NOMO-1 treated with dmso at 0.1 percent for 144 hours (cell line): ENCODE results near the gene AMTN.

Experiments
- DNase-seq: peaks from one replicate; lab custom pipeline; 2025; ENCODE audit not compliant: unreplicated experiment; lab: John Stamatoyannopoulos, UW

Gene AMTN

DNA sequence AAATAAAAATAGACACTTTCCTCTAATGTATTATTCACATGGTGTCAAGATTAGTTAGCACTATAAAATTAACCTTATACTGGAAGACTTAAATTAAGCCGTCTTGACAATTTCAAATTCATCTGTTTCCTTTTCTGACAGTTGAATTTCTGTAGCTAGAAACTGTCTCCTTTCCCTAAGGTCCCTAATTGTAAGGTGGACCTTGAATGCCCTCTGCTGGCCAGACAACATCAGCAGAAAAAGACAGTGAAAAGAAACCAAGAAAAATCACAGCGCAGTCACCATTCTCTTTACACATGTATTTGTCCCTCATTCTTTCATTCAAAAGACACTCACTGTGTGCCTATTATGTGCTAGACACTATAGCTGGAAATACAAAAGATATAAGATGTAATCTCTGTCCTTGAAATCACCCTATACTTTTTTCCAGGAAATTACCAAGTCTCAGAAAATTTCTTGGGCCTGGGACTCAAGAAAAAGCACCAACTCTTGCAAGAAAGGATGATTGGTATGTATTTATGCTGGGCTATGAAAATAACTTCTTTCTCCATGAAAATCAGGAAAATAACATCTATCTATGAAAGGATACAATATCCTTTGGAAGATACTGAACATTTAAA is 41.0 kb downstream of the AMTN start:
- DNase-seq = no peak

DNA sequence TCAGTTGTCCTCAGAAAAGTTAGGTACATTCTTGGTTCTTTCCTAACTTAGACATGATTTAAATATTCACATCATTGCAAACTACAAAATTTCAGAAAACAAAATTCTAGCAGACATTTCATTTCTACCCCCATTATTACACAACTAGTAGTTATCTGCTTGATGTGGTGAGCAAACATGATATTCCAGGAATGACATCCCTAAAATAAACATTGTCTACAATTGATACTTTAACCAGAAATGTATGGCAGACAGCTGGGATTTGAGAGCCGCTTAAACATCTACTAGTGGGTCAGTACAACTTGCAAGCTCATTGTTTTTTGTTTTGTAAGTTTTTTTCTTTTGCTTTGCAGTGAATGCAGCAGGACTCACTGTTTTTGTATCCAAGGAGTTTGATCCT is 41.6 kb downstream of the AMTN start:
- DNase-seq = no peak

- no peak for DNase-seq
Observed at GRCh38 chr4:70564033-70564432, 45.7 kb downstream of the AMTN start.

DNA sequence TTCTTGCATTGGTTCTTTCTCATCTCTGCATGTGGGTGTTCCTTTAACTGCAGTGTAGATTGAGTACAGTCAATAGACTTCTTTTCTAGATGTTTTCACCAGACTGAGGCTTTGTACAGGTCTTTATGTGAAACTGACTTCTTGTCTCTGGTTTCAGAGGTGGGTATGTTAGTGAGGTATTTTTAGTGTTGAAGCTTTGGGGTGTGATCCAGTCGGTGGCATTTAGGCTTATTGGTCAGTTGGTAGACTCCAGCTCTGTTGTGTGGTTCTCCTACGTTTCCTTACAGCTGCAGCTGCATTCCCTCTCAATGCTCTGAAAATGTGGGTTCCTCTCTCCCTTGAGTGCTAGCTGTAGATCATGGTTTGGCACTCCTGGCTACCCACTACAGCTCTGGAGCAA is 52.4 kb downstream of the AMTN start:
- DNase-seq = no peak

DNA sequence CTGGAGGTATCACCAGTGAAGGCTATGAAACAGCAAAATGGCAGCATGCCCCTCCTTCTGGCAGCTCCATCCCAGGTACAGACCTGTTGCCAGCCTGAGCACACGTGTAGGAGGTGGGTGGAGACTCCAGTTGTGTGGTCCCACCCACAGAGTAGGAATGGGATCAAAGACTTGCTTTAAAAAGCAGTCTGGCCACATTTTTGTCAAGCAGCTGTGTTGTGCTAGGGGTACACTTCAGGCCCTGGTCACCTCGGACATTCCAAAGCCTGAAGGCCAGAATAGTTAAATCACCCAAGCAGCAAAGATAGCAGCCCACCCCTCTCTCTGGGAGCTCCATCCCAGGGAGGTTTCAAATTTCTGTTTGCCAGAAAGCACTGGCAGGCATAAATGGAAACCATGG is 53.4 kb downstream of the AMTN start:
- DNase-seq = no peak

DNA sequence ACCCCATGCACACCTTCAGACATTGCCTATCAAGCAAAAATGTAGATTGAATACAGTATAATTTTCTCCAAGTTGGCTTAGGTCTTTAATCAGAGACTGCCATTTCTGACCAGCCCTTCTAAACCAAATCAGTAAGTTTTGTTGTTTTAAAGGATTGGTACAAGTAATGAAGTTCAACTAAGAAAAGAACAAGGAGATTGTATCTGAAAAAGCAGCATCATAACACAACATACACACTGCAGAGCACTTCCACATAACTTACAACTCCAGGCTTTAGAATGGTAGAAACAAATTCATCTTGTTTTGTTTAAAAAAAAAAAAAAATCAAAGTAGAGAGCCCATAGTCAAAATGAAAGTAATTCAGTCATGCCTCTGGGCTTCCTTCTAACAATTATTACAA is 57.6 kb downstream of the AMTN start:
- no peak for DNase-seq

DNA sequence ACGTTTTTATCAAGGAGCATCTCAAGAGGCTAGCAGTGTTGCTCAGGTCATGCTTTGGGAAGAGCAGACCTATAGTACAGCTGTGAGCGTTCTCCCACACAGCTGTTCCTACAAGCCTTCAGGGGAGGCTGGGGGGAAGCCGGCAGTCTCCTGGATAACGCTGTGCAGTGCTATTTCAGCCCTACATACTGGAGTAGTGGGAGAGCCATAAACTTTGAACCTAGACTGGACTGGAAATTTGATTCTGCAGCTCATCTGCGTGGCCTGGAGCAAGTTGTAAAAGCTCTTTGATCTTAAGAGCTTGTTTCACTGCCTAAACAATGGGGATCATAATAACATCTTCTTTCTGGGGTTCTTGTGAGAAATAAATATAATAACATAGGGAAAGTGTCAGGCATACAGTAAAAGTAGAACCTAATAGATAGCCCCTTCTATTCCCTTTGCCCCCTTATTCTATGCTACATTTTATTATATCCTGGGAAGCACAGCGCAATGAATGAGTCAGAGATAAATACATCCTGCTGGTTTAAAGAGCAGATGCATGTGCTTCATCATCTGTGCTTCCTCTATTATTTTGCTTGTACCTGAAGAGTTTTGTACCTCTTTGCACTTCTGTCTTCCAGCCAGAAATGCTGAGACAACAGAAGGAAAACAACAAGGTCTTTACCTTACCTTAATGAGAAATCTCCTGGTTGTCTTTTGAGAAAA is 59.0 kb downstream of the AMTN start:
- DNase-seq = no peak

- DNase-seq = no peak
Observed at GRCh38 chr4:70581980-70582379, 63.6 kb downstream of the AMTN start.
